HL-60 (cell line): ENCODE data around the gene SLC35A3.

Experiments
- CTCF ChIP-seq: IDR thresholded peaks from one replicate; pipeline ENCODE4 v1.5.1; 2011; ENCODE audit warnings: low read length, control low read depth, inconsistent platforms; ENCODE audit not compliant: insufficient read depth
- POLR2AphosphoS5 ChIP-seq: IDR thresholded peaks from 2 replicates; pipeline ENCODE4 v1.6.1; 2012; ENCODE audit warnings: low read depth
- REST ChIP-seq: IDR thresholded peaks from 2 replicates; pipeline ENCODE4 v1.6.1; 2012; ENCODE audit warnings: low read depth; ENCODE audit not compliant: insufficient replicate concordance
- SPI1 ChIP-seq: IDR thresholded peaks from 2 replicates; pipeline ENCODE4 v1.6.1; 2012; ENCODE audit warnings: low read depth, mild to moderate bottlenecking, borderline replicate concordance

DNA sequence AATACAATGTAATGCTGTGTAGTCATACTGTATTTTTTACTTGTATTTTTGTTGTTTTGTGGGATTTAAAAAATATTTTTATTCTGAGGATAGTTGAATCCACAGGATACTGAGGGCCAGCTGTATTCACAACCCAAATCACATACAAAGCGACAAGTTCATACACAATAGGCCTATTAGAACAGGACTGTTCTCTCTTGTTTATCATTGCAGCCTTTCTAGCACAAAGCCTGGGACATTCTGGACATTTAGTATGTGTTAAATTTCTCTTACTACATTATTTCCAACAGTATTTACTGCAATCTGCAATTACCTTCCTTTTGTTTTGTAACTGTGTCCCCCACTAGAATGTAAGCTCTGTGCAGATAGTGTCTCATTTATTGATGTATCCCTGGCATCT lies 65.4 kb downstream of the SLC35A3 start:
- TF ChIP-seq CTCF (no peak), POLR2AphosphoS5 (no peak), SPI1 (no peak), REST (no peak)
